K562 (cell line): ENCODE data around the gene SUMF1. TPM values are rescaled to one million over a fixed set of nuclear protein-coding genes. Genes with fewer than 3 reads are reported as not detected.
A peak's percentile ranks its signal among the peaks of the same experiment; 100 is the strongest.

Experiments
- ATF1 ChIP-seq, 2 experiments: fragments of 450-650 bp in 1 of 2; IDR thresholded peaks; 2 replicates each; pipeline ENCODE4 v1.6.1; 2016; ENCODE audit warnings: missing compliant biosample characterization in 1 of 2, missing genetic modification characterization in 1 of 2
- CBFA2T3 ChIP-seq: fragments of 450-650 bp; IDR thresholded peaks from 2 replicates; pipeline ENCODE4 v1.6.1; 2017
- DDX20 ChIP-seq: fragments of 450-650 bp; IDR thresholded peaks from 2 replicates; pipeline ENCODE4 v1.6.1; 2016; ENCODE audit warnings: missing genetic modification characterization, low read depth, mild to moderate bottlenecking, missing compliant biosample characterization, moderate library complexity
- ETV5 ChIP-seq: sonication (generic); formaldehyde crosslinking; IDR thresholded peaks from 2 replicates; pipeline ENCODE4 v1.4.0; 2020; ENCODE audit warnings: low read depth, mild to moderate bottlenecking, missing genetic modification reagents
- HDAC6 ChIP-seq: IDR thresholded peaks from 2 replicates; pipeline ENCODE4 v1.6.1; 2012; ENCODE audit warnings: low read depth, mild to moderate bottlenecking, control low read depth, inconsistent platforms, low read length, moderate library complexity
- HDGF ChIP-seq: fragments of 450-650 bp; IDR thresholded peaks from 2 replicates; pipeline ENCODE4 v1.6.1; 2016
- HNRNPLL ChIP-seq: fragments of 200-400 bp; formaldehyde crosslinking; IDR thresholded peaks from 2 replicates; pipeline ENCODE4 v1.6.1; 2017; ENCODE audit warnings: low read length, low read depth, mild to moderate bottlenecking; ENCODE audit not compliant: poor library complexity, severe bottlenecking
- MIER1 ChIP-seq: fragments of 450-650 bp; IDR thresholded peaks from 2 replicates; pipeline ENCODE4 v1.6.1; 2016; ENCODE audit warnings: antibody characterized with exemption, mild to moderate bottlenecking, low read depth
- MYC ChIP-seq, 2 experiments: fragments of 250-450 bp in 1 of 2; sonication (Bioruptor Pico) in 1 of 2; IDR thresholded peaks; 2 replicates each; pipeline versions ENCODE4 v1.5.1 to v1.6.1; 2012 to 2021; ENCODE audit warnings: low read depth in 2 of 2, borderline replicate concordance in 1 of 2, improper control_type of control experiment in 1 of 2, low read length in 1 of 2, mild to moderate bottlenecking in 1 of 2, moderate library complexity in 1 of 2
- RERE ChIP-seq: sonication (generic); formaldehyde crosslinking; IDR thresholded peaks from 2 replicates; pipeline ENCODE4 v1.8.0; 2023; ENCODE audit warnings: missing genetic modification reagents, mild to moderate bottlenecking, borderline replicate concordance
- SMAD1 ChIP-seq: fragments of 150-350 bp; IDR thresholded peaks from 2 replicates; pipeline ENCODE4 v1.6.1; 2014; ENCODE audit warnings: low read length, low read depth; ENCODE audit not compliant: partially characterized antibody
- SRSF7 ChIP-seq: fragments of 200-400 bp; formaldehyde crosslinking; optimal IDR thresholded peaks from 2 replicates; pipeline ENCODE3; 2017; ENCODE audit warnings: mild to moderate bottlenecking, low read depth, low read length
- TAF15 ChIP-seq: fragments of 200-400 bp; formaldehyde crosslinking; IDR thresholded peaks from 2 replicates; pipeline ENCODE4 v1.6.1; 2017; ENCODE audit warnings: mild to moderate bottlenecking, low read depth, low read length, moderate library complexity
- TAF7 ChIP-seq: fragments of 450-650 bp; IDR thresholded peaks from 2 replicates; pipeline ENCODE4 v1.6.1; 2016; ENCODE audit warnings: missing genetic modification characterization, missing compliant biosample characterization
- TAL1 ChIP-seq: fragments of 450-650 bp; IDR thresholded peaks from 2 replicates; pipeline ENCODE4 v1.6.1; 2016; ENCODE audit warnings: mild to moderate bottlenecking
- TEAD4 ChIP-seq, 2 experiments: sonication (generic) in 1 of 2; formaldehyde crosslinking in 1 of 2; IDR thresholded peaks; 2 replicates each; pipeline versions ENCODE4 v1.6.1 to v1.8.0; 2012 to 2022; ENCODE audit warnings: borderline replicate concordance in 1 of 2, inconsistent platforms in 1 of 2, low read length in 1 of 2, mild to moderate bottlenecking in 1 of 2, missing genetic modification reagents in 1 of 2
- YBX1 ChIP-seq: fragments of 450-650 bp; IDR thresholded peaks from 2 replicates; pipeline ENCODE4 v1.7.1; 2016; ENCODE audit warnings: mild to moderate bottlenecking
- ZKSCAN3 ChIP-seq: fragments of 250-450 bp; sonication (Bioruptor Pico); IDR thresholded peaks from 2 replicates; pipeline ENCODE4 v1.4.0; 2020
- ZNF146 ChIP-seq: IDR thresholded peaks from one replicate; pipeline ENCODE4 v1.6.1; 2018; ENCODE audit warnings: missing compliant biosample characterization; ENCODE audit not compliant: unreplicated experiment
- polyA plus RNA-seq, 8 experiments: library from polyadenylated mRNA; depleted of rRNA in 4 of 8; stranded (reverse) in 5 of 8; unstranded in 3 of 8; fragments of >200 nt; fragmentation: Nextera tagmentation in 2 of 8; fragmentation: Illumina TruSeq in 1 of 8; extraction: Ambion mirVana in 2 of 8; extraction: Trizol in 1 of 8; gene quantifications; 2 replicates each; pipeline versions ENCODE4 v1.2.1 to v1.2.3, GENCODE V29; 2011 to 2014; ENCODE audit warnings: inconsistent platforms in 1 of 8, missing spikeins in 1 of 8
- total RNA-seq, 7 experiments: library from RNA; depleted of rRNA in 6 of 7; stranded (reverse); fragments of >200 nt in 6 of 7; fragmentation: Illumina TruSeq in 2 of 7; extraction: Trizol in 2 of 7; gene quantifications; 2 replicates each; pipeline versions ENCODE4 v1.2.1 to v1.2.3, GENCODE V29; 2011 to 2021; ENCODE audit warnings: low replicate concordance in 1 of 7
- TF ChIP-seq, protein P1 (sequence below): sonication (generic); formaldehyde crosslinking; IDR thresholded peaks from 2 replicates; pipeline ENCODE4 v1.8.0; 2022; ENCODE audit warnings: missing genetic modification reagents, mild to moderate bottlenecking, borderline replicate concordance

The SUMF1 gene
- total and polyA plus RNA-seq, 9 of the 15 experiments (the other 6 are each of a cell fraction or from before 2014, with no cell fraction given): 1.3 to 7.4 (median 4.2) TPM

DNA sequence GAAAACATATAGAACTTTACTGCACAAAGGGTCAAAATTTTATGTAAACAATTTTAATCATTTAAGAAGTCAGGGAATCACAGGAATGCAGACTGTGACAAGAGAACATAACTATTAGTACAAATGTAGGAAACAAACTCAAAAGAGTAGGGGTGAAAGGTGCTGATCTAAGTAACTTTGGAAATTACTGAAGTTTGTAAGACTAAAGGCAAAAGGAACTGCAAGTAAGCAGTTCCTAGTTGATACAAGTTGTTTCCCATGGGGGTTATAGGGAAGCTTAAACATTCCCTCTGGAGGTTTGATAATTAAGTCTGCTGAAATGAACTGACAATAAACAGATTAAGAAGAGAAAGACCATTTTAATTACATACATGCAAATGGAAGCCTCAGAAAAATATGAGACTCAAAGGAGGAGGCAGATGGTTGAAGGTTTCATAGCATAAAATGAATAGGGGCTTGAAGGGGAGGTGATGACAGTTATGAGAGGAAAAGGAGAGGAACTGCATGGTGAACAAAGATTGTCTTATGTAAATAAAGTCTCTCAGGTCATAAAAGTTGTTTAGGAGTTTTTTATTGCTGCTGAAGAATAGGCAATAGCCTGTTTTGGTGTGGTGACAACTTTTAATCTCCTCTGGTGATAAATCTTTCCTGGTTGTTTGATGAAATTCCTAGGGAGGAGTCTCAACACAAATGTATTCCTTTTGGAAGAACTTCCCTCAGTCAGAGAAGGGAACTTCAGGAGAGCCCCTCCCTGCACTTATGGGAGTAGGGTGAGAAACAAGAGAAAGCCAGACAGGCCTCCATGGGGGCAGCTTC, 146.8 kb downstream of the SUMF1 start (continued):
- TF ChIP-seq, protein P1, sequence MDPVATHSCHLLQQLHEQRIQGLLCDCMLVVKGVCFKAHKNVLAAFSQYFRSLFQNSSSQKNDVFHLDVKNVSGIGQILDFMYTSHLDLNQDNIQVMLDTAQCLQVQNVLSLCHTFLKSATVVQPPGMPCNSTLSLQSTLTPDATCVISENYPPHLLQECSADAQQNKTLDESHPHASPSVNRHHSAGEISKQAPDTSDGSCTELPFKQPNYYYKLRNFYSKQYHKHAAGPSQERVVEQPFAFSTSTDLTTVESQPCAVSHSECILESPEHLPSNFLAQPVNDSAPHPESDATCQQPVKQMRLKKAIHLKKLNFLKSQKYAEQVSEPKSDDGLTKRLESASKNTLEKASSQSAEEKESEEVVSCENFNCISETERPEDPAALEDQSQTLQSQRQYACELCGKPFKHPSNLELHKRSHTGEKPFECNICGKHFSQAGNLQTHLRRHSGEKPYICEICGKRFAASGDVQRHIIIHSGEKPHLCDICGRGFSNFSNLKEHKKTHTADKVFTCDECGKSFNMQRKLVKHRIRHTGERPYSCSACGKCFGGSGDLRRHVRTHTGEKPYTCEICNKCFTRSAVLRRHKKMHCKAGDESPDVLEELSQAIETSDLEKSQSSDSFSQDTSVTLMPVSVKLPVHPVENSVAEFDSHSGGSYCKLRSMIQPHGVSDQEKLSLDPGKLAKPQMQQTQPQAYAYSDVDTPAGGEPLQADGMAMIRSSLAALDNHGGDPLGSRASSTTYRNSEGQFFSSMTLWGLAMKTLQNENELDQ (CRISPR knock-in tag): no peak
- no peak for TF ChIP-seq RERE (CRISPR knock-in tag)
- TF ChIP-seq SMAD1: no peak
- no peak for TF ChIP-seq ETV5 (CRISPR knock-in tag)
- no peak for TF ChIP-seq HNRNPLL
- no peak for TF ChIP-seq YBX1
- TF ChIP-seq HDAC6: no peak
- no peak for TF ChIP-seq TAF15
- no peak for TF ChIP-seq ZNF146 (CRISPR knock-in tag)
- no peak for TF ChIP-seq SRSF7
- TF ChIP-seq CBFA2T3: peak; percentile 16; the same call in 1 of the 2 replicates
- no peak for TF ChIP-seq TAF7
- TF ChIP-seq DDX20: no peak
- TF ChIP-seq MIER1: no peak
- no peak for TF ChIP-seq ZKSCAN3 (CRISPR knock-in tag)
- TF ChIP-seq HDGF: no peak
- TF ChIP-seq ATF1 (CRISPR knock-in tag; IDR thresholded peaks at IDR 0.05): no peak
- no peak for TF ChIP-seq ATF1 (tag; IDR thresholded peaks at IDR 0.05)
- TF ChIP-seq TEAD4 (IDR thresholded peaks at IDR 0.05; ENCODE audit: low read length): no peak
- TF ChIP-seq TEAD4 (CRISPR knock-in tag; IDR thresholded peaks at IDR 0.05; ENCODE audit: borderline replicate concordance): no peak
- TF ChIP-seq MYC (IDR thresholded peaks at IDR 0.05; ENCODE audit: low read depth, low read length): no peak
- TF ChIP-seq MYC (CRISPR knock-in tag; IDR thresholded peaks at IDR 0.05; ENCODE audit: borderline replicate concordance, low read depth): no peak
- no peak; the same call in 1 of the 2 replicates for TF ChIP-seq TAL1
